ENCODE data around the gene ESRP2.

Gene ESRP2

Small RNA genes within 50 kb of the gene (small RNA-seq; reads per million reads assigned to genes)
- gene RF00554, result 0 reads per million in 2 experiments
- 0 to 0.03 reads per million in 2 experiments for gene RNU6-1262P

All from SK-N-DZ (cell line).